Mucosa of descending colon (tissue), 3 donors: ENCODE measurements around the gene LNX2. TPM values are rescaled to one million over a fixed set of nuclear protein-coding genes. Genes with fewer than 3 reads are reported as not detected.
"Not testable (repeated sequence)": the region's sequence is repeated elsewhere in the genome, so short reads cannot be mapped to it uniquely, and the experiment has no call there.

ENCODE experiments used
- ATAC-seq: fragments of 200-7000 bp; cut with Tn5 transposase; one replicate; pipeline ENCODE4 v1.9.1; 2020; ENCODE audit warnings: mild to moderate bottlenecking, moderate library complexity
- DNase-seq, 3 donors: peaks; one replicate each; pipeline ENCODE4 v3.0.0-alpha.2; 2020
- H3K36me3 ChIP-seq: fragments of 200-600 bp; one replicate; pipeline ENCODE4 v1.8.0; 2021; ENCODE audit warnings: low read depth, mild to moderate bottlenecking
- H3K4me1 ChIP-seq: fragments of 200-600 bp; one replicate; pipeline ENCODE4 v1.8.0; 2021; ENCODE audit warnings: low read depth, mild to moderate bottlenecking
- H3K4me3 ChIP-seq: fragments of 200-600 bp; one replicate; pipeline ENCODE4 v1.8.0; 2021; ENCODE audit warnings: mild to moderate bottlenecking
- H3K9me3 ChIP-seq: fragments of 200-600 bp; one replicate; pipeline ENCODE4 v1.8.0; 2021; ENCODE audit warnings: mild to moderate bottlenecking
- intact Hi-C, 2 donors: fragments of 100-400 bp; cut with DNase I in 1 of 2; cut with micrococcal nuclease in 1 of 2; formaldehyde crosslinking; loops; one replicate each; pipeline versions ENCODE4 v1.11.0 to v1.11.1; 2022; cut with DNase I, micrococcal nuclease
- total RNA-seq, 3 donors: library from RNA; stranded (reverse); fragmentation: NEBNext Ultra II Directional in 2 of 3; extraction: Animal tissue kit (Norgen Biotek cat#: 25700) in 2 of 3; gene quantifications; one replicate each; pipeline versions ENCODE4 v1.2.1 to v1.2.4, GENCODE V29; 2021 to 2023
- TF ChIP-seq, protein P1 (sequence below): fragments of 200-600 bp; IDR thresholded peaks from one replicate; pipeline ENCODE4 v1.8.0; 2022; ENCODE audit warnings: antibody characterized with exemption, mild to moderate bottlenecking
- donor health status: DM: no; HTN: no; CAD: no; lungs with moderate emphysema.
- donor health status: DM: no; HTN: no; CAD: no.
- donor health status: DM: no; HTN: yes; CAD: no.

LNX2 gene
- total RNA-seq, 3 donors from 2014 or later = 20.0 to 34.0 (median 26.2) TPM

- no peak for ATAC-seq
- no peaks in the 10 kb centered on the region for H3K36me3 ChIP-seq
Measured at GRCh38 chr13:27632214-27632613, 11.9 kb upstream of the LNX2 start.

DNA sequence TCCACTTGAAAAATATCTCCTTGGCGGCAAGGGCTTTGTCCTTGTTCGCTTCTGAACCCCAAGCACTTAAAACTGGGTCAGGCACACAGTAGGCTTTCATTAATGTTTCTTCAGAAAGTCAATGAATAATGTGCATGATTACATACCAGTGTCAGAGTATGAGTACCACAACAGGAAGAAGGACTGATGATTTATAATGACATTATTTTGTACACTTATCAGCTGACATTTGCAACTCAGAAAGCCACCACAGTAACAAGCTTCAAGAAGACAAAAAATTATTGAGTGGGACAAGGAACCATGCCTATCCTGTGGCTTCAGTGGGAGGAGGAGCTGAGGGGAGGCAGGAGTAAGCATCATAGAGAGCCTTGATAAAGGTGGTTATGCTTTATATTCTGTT lies 11.3 kb upstream of the LNX2 start:
- DNase-seq (no peak), ATAC-seq (no peak)
- TF ChIP-seq, protein P1, sequence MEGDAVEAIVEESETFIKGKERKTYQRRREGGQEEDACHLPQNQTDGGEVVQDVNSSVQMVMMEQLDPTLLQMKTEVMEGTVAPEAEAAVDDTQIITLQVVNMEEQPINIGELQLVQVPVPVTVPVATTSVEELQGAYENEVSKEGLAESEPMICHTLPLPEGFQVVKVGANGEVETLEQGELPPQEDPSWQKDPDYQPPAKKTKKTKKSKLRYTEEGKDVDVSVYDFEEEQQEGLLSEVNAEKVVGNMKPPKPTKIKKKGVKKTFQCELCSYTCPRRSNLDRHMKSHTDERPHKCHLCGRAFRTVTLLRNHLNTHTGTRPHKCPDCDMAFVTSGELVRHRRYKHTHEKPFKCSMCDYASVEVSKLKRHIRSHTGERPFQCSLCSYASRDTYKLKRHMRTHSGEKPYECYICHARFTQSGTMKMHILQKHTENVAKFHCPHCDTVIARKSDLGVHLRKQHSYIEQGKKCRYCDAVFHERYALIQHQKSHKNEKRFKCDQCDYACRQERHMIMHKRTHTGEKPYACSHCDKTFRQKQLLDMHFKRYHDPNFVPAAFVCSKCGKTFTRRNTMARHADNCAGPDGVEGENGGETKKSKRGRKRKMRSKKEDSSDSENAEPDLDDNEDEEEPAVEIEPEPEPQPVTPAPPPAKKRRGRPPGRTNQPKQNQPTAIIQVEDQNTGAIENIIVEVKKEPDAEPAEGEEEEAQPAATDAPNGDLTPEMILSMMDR = no peak
- no peak overlapping the region for H3K4me3 ChIP-seq
- H3K4me1 ChIP-seq = no peaks in the 10 kb centered on the region
- no peaks in the 10 kb centered on the region for H3K9me3 ChIP-seq
- intact Hi-C loops = no loop called here
- H3K36me3 ChIP-seq = no peaks in the 10 kb centered on the region

More at GRCh38 chr13:27632214-27632613, 11.9 kb upstream of the LNX2 start:
- H3K4me3 ChIP-seq = no peak overlapping the region
- TF ChIP-seq, protein P1 = no peak
- intact Hi-C loops = no loop called here
- DNase-seq = no peak
- H3K4me1 ChIP-seq = no peaks in the 10 kb centered on the region
- no peaks in the 10 kb centered on the region for H3K9me3 ChIP-seq

DNA sequence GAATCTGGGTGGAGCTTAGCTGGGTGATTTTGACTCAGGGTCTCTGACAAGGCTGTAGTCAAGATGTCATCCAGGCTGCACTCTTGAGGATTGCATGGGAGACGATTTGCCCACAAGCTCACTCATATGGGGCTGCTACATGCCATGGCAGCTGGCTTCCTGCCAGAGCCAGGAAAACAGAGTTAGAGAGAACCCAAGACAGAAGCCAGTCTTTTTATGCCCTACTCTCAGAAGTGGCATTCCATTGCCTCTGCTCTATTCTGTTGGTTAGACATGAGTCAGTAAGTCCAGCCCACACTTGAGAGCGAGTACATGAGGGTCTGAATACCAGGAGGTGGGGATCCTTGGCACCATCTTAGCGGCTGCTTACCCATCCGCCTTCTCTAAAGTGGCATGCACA lies 10.8 kb upstream of the LNX2 start:
- DNase-seq (no peak), ATAC-seq (no peak)
- H3K9me3 ChIP-seq = no peaks in the 10 kb centered on the region
- intact Hi-C loops = no loop called here
- H3K4me3 ChIP-seq = no peak overlapping the region
- H3K36me3 ChIP-seq = no peaks in the 10 kb centered on the region
- TF ChIP-seq, protein P1 = no peak
- no peaks in the 10 kb centered on the region for H3K4me1 ChIP-seq

DNA sequence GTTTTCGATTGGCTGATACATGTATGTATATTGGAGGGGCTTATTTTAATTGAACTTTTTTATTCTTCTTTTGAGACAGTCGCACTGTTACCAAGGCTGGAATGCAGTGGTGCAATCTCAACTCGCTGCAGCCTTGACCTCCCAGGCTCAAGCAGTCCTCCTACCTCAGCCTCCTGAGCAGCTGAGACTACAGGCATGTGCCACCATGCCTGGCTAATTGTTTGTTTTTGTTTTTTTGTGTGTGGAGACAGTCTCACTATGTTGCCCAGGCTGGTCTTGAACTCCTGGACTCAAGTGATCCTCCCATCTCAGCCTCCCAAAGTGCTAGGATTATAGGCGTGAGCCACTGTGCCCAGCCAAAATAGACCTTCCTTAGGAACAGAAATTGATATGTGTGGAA lies 8.4 kb upstream of the LNX2 start:
- H3K9me3 ChIP-seq, H3K36me3 ChIP-seq, H3K4me3 ChIP-seq, DNase-seq, intact Hi-C loops, H3K4me1 ChIP-seq, ATAC-seq: not testable (repeated sequence)

DNA sequence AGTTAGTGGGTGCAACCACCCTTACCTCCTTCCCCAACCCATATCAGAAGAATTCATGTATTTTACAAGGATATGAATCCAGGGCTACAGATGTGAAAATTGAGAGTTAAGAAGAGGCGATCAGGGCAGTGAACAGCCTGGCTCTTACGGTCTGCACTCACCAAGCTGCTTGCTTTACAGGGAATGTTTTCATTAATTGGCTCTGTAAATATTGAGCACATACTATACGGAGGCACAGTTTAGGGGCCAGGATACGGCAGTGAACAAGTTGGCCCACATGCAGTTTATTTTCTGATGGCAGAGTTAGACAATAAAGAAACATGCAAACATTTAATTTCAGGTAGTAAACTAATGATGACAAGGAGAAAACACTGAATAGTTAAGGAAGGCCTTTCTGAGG lies 7.8 kb upstream of the LNX2 start:
- intact Hi-C loops = no loop called here
- Histone ChIP-seq H3K4me1 (peaks cover 6% of the 10 kb centered on the region), H3K9me3 (no peaks in the 10 kb centered on the region), H3K4me3 (no peak overlapping the region), H3K36me3 (no peaks in the 10 kb centered on the region)
- TF ChIP-seq, protein P1 = no peak
- DNase-seq = no peak
- ATAC-seq = no peak

DNA sequence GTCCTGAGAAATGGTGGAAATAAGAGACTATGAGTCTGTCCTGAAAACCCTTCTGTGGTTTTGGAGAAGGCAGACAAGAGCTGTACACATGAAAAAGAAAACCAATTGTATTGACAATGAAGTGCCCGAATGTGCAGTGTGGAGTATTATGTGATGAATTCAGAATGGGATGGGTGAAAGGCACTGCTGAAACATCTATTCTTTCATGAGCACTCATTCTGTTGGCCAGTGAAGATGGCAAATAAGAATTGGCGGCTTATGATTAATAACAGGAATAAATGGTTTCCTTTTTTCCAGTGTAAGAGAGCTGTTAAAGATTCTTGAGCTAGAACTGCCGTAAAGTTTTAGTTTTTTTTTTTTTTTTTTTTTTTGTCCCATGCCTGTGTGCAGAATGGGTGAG lies 7.1 kb upstream of the LNX2 start:
- no peak overlapping the region for H3K4me3 ChIP-seq
- DNase-seq (no peak), ATAC-seq (no peak)
- TF ChIP-seq, protein P1 = no peak
- intact Hi-C loops = no loop called here
- peaks cover 10% of the 10 kb centered on the region for H3K4me1 ChIP-seq
- no peaks in the 10 kb centered on the region for H3K9me3 ChIP-seq
- H3K36me3 ChIP-seq = no peaks in the 10 kb centered on the region
